ENCODE data around the gene CCDC149.

DNA sequence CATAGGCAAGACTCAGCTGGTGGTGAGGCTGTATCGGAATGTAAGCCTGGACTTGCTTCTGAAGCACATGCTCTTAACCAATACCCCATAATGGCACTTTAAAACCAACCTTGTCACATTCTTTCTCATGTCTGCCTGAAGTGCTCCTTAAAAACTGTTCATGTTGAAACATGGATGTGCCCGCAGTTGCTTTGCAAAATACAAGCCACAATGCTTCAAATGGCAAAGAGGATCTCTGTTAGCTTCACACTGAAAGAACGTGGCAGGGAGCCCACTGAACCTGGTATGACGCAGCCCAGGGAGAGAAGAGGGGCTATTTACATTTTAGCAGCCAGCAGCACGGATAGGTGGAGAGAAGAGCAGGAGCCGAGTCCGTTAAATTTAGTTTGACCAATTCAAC lies 88.1 kb downstream of the CCDC149 start:
- TF ChIP-seq, protein P1, sequence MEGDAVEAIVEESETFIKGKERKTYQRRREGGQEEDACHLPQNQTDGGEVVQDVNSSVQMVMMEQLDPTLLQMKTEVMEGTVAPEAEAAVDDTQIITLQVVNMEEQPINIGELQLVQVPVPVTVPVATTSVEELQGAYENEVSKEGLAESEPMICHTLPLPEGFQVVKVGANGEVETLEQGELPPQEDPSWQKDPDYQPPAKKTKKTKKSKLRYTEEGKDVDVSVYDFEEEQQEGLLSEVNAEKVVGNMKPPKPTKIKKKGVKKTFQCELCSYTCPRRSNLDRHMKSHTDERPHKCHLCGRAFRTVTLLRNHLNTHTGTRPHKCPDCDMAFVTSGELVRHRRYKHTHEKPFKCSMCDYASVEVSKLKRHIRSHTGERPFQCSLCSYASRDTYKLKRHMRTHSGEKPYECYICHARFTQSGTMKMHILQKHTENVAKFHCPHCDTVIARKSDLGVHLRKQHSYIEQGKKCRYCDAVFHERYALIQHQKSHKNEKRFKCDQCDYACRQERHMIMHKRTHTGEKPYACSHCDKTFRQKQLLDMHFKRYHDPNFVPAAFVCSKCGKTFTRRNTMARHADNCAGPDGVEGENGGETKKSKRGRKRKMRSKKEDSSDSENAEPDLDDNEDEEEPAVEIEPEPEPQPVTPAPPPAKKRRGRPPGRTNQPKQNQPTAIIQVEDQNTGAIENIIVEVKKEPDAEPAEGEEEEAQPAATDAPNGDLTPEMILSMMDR (IDR thresholded peaks at IDR 0.05; ENCODE audit: insufficient read depth, low read depth, low read length) = no peak
- no peak for TF ChIP-seq EZH2 (IDR thresholded peaks at IDR 0.05; ENCODE audit: insufficient read depth, low read length)

Measured in astrocyte (in vitro differentiated cells and primary cell).